HG03354 (cell line): ENCODE measurements around the gene CCDC174.
A peak's percentile ranks its signal among the peaks of the same experiment; 100 is the strongest.

Source experiments
- ATAC-seq: cut with Tn5 transposase; IDR thresholded peaks from one replicate; pipeline ENCODE4 v1.9.1; 2021; ENCODE audit warnings: mild to moderate bottlenecking; ENCODE audit not compliant: unreplicated experiment, poor library complexity, severe bottlenecking

The CCDC174 gene

GRCh38 chr3:14623569-14624051 lies 28.0 kb upstream of the CCDC174 start:
- ATAC-seq, result no peak

DNA sequence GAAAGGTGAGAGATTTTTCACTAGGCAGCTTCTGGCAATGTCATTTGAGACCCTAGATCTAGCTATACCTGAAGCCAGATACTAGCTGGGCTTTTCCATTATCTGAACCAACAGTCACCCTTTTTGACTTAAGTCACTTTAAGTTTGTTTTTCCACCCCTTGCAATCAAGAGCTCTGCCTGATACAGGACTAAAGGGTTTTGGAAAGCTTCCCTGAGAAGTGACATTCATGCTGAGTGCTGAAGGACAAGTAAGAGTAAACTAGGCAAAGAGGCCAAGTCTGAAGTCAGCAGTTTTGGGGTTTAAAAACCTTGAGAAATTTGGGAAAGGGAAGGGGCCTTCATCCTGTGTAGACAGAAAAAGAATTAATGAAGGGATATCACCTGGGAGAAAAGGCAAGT lies 27.1 kb upstream of the CCDC174 start:
- no peak for ATAC-seq

DNA sequence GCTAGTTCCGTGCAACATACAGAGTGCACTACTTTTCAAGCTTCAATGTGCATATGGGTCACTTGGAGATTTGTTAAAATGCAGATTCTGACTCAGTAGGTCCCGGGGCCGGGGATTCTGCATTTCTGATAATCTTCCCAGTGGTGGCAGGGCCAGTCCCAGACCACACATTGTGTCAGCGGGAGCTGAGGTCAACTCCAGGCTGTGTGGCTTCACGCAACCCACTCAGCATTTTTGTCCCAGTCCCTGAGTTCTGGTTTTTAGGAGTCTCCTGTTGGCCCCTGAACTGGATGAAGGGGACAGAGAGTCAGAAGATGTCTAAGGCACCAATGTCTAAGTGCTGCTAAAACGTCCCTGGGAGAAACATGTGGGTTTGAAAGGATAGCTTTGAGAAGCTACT lies 26.1 kb upstream of the CCDC174 start:
- ATAC-seq, result no peak

DNA sequence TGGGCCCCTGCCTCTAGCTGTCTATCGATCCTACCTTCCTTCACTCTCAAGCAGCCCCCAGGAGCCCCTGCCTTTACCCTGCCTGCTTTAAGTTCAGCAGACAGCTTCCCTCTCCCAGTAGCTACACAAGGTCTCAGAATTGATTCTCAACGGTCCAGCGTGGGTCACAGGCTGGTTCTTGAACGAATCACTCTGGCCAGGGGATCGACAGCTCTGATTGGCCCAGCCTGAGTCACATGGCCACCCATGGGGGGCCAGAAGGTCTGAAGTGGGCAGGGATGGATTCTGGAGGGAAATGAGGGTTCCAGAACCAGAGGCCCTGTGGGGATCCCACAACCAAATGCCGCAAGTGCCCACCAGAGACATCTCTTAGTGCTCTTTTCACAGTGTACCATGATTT lies 23.7 kb upstream of the CCDC174 start:
- no peak for ATAC-seq

DNA sequence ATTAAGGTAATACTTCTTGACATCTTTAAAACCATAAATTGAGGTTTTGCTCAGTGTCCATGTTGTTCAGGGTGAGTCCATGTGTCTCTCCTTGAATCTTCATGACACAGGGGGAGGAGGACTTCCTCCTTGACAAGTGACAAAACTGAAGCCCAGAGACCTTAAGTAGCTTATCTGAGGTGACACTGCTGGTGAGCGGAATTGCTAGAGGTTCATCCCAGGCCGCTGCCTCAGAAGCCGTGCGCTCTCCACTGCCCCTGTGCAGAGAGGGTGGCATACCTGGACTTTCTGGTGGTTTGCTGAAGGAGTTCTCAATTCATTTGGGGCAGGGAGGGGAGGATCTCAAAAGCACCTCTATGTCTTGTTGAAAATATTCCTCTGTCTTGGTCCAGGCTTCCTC lies 23.2 kb upstream of the CCDC174 start:
- no peak for ATAC-seq

GRCh38 chr3:14630404-14631100 lies 21.0 kb upstream of the CCDC174 start:
- no peak for ATAC-seq

- no peak for ATAC-seq
Observed at GRCh38 chr3:14631101-14631497, 20.5 kb upstream of the CCDC174 start.

DNA sequence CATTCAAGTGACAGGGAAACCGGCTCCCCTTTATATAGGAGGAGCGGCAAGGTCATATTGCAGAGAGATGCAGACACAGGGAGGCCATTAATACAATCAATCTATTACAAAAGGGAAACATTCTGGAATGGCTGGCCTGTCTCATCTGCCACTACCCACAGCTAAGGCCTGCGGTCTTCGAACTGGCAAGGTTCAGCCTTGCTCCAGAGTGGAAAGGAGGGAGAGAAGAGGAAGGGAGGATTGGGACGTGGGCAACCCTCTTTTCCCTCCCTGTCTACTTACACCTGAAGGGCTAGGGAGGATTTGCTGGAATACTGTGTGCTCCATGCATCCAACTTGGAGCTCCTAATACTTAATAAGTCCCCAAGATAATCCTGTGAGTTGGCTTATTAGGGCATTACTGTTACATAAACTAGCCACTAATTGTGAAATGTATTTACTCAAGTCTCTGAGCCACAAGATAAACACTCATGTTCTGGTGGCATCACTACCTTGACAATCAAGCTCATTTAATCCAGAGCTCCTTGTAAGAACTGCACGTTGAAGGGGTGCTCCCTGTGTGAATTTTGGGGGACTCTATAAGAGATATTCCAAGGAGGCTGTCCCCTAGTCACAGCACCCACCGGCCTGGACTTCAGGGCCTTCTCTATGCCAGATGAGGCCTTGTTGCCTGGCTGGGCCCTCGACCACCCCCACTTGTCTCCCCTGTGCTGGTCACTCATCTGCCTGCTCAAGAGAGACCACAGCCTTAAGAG lies 19.7 kb upstream of the CCDC174 start:
- no peak for ATAC-seq

GRCh38 chr3:14632442-14632930 lies 19.1 kb upstream of the CCDC174 start:
- no peak for ATAC-seq

DNA sequence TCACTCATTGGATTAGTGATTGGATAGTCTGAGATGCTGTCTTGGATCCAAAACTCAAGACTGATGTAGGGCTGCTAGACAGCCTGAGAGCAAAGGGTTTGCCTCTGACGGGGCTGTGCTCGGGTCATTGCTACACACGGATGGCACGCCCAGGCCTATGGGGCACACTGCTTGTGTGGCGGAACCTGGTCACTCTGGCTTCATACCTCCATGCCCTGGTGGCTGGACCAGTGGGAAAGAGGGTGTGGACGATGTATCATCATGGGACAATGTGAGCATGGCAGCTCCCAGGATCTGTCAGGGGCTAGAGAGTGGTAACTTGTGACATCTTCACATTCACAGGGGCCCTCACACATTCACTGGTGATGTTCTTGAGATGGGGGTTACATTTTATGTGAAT lies 18.1 kb upstream of the CCDC174 start:
- no peak for ATAC-seq

DNA sequence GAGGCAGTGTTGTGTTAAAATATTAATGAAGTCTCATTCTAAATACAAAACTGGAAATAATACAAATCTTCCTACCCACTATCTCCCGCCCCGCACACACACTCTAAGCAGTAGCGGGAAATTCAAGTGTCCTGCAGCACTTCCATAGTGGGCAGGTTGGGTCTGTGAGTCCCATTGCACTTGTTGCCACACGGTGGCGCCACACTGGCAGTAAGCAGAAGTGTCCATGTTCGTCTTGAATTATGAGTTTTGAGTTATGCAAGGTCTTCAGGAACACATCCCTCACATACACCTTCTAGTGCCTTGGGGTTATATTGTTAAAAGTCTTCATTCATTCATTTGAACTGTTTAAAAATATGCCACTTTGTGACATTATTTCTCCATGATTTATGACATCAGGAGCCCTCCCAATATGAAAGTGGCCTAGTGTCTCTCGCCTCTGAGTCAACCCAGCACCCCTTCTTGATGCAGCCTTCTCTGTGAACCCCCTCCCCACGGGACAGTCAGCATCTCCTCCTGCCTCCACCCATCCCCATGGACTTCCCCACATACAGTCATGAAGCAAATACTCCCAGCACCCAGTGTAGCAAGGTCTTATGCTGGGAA lies 17.6 kb upstream of the CCDC174 start:
- ATAC-seq, result peak; percentile 65

DNA sequence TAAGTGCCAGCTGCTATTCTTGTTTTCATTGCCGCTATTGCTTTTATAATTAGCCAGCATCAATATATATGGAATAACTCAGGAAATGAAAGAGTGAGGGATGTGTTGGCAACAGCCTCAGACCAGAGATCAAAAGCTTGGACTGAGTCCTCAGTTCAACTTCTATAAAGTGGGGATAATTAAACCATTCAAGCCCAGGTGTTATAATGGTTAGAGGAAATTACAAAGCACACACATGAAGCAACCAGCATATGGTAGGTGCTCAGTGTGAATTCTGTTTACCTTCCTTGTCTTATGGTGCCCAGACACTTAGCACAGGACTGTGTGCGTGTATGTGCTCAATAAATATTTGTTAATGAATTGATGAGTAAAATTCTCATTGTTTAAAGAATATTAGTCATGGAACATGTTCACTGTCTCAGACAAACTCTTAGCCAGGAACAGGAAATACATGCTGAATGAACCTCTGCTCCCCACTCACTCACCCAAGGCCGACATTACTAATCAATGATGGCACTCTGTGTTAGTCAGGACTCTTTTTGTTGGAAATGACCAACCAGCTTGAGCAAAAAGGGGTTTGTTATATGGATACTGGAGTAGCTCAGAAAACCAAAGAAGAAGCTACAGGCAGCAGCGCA lies 16.7 kb upstream of the CCDC174 start:
- no peak for ATAC-seq

DNA sequence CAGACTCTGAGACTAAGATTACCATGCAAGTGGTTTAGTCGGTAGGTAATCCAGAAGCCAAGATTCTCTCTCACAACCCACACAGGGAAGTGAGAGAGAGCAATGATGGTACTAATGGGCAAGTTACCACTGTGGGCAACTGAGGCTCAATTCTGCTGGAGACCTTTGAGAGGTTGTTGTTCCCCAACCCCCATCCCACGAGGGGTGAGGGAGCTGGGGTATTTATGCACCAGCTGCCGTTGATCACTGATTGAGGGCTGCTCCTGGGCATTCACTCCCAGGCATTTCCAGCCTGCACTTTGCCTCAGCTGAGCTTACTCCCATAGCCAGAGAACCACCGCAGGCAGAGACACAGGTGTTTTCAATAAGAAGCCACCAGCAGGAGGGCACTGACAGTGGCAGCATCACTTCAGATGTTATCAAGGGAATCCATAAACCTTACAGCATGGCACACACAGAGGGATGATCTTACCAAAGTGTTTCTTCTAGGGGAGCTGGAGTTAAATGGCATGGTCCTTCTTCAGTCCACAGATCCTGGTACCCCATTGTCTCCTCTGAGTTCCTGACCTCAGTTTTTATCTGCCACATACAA lies 15.0 kb upstream of the CCDC174 start:
- no peak for ATAC-seq

DNA sequence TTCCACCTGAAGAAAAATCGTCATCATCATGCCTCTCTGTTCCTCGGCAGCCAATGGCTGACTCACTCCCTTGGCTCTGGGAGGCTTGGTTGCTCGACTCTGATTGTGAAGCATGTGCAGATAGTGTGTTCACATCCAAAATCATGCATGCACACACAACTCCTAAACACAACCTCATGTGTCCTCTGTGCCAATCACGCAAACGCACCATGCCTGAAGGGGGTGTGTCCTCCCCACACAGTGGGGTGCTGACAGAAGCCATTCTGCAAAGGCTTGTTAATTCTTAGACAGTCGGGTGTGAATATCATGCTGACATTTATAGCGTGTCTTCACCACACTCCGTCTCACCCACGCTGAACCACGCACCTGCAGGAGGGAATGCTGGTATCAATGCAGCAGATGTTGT lies 11.4 kb upstream of the CCDC174 start:
- no peak for ATAC-seq

- ATAC-seq, result no peak
Observed at GRCh38 chr3:14640734-14641133, 10.8 kb upstream of the CCDC174 start.

DNA sequence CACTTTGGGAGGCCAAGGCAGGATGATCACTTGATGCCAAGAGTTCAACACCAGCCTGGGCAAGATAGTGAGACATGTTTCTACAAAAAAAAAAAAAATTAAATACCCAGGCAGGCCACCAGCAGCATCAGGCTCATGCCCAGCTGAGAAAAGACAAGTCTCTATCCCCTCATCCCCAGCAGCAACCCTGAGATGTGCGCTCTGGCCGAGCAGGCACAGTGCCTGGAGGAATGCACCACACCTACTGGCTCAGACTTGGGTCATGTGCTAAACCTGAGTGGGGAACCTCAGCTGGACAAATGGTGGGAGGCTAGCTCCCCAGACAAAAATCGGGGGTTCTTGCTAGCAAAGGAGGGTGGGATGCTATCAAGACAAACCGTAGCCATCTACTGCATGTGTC lies 10.2 kb upstream of the CCDC174 start:
- ATAC-seq, result no peak

GRCh38 chr3:14645453-14645852 lies 6.1 kb upstream of the CCDC174 start:
- ATAC-seq, result no peak

DNA sequence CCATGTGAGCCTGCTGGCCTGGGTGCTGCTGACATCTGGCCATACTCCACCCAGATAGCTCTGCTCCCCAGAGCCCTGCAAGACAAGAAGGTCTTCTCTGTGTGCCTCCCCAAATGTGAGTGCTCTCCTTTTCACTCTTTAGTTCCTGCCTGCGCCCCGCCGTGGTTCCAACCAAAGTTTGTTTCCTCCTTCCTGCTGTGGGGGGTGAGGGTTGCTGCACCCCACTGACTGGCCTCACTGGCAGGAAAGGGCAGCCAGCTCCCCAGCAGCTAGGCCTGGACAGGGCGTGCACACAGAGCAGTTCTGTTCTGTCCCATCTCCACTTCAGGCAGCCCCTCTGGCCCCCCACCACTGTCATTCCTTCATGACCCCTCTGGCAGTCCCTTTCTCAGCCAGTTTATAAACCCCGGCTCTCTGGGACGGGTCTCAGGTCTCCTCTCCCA lies 5.4 kb upstream of the CCDC174 start:
- no peak for ATAC-seq

DNA sequence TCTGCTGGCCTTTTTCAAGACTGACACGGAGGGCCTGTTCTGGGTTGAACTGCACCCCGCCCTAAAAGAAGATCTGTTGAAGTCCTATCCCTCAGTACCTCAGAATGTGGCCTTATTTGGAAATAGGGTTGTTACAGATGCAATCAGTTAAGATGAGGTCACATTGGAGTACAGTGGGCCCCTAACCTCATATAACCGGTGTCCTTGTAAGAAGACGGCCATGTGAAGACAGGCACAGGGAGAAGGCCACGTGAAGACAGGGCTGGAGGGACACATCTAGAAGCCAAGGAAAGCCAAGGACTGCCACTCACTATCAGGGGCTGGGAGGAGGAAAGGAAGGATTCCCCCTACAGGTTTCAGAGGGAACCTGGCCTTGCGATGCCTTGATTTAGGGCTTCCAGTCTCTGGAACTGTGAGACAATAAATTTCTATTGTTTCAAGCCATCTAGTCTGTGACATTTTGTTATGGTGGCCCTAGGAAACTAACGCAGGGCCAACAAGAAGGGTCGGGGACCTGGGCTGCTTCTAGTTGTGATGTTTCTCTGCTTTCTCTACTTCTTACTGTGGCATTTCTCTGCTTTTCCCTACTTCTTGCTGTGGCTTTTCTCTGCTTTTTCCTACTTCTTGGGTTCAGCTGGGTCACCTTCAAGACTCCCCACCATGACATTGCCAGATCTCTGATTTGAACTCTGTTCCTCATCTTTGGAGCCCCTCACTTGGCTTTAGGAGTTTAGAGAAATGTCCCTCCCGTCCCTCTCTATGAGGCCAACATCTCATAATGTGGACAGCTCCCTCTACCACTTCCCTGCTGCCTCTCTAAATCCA lies 4.8 kb upstream of the CCDC174 start:
- ATAC-seq, result no peak
